CD4-positive, CD25-positive, alpha-beta regulatory T cell (primary cell): ENCODE measurements around the gene S100A9. TPM values are rescaled to one million over a fixed set of nuclear protein-coding genes. Genes with fewer than 3 reads are reported as not detected.
"Not testable (repeated sequence)": the region's sequence is repeated elsewhere in the genome, so short reads cannot be mapped to it uniquely, and the experiment has no call there.

Source experiments
- ATAC-seq, 2 donors: fragments of 150-1000 bp; cut with Tn5 transposase; one replicate each; pipeline ENCODE4 v1.10.0; 2021; ENCODE audit warnings: low read depth in 2 of 2, moderate number of reproducible peaks in 2 of 2, moderate library complexity in 1 of 2
- DNase-seq, 3 donors: peaks; one replicate each; pipeline versions ENCODE4 v3.0.0 to v3.0.0-alpha.2; 2012 to 2022; ENCODE audit warnings: mixed read lengths in 1 of 3
- H3K27ac ChIP-seq: one replicate; pipeline ENCODE4 v1.7.0; 2013; ENCODE audit warnings: mild to moderate bottlenecking, low read length; ENCODE audit not compliant: insufficient read depth, poor library complexity, severe bottlenecking
- H3K27me3 ChIP-seq: one replicate; pipeline ENCODE4 v1.7.0; 2013; ENCODE audit warnings: low read length; ENCODE audit not compliant: control insufficient read depth, insufficient read depth
- H3K36me3 ChIP-seq: one replicate; pipeline ENCODE4 v1.7.0; 2013; ENCODE audit warnings: mild to moderate bottlenecking, low read length, moderate library complexity; ENCODE audit not compliant: control insufficient read depth, insufficient read depth
- H3K4me1 ChIP-seq: 2 replicates; pipeline ENCODE4 v1.7.0; 2013; ENCODE audit warnings: mild to moderate bottlenecking, low read length; ENCODE audit not compliant: insufficient read depth, control insufficient read depth, poor library complexity, severe bottlenecking
- H3K4me3 ChIP-seq: one replicate; pipeline ENCODE4 v1.7.0; 2013; ENCODE audit warnings: low read depth, mild to moderate bottlenecking, low read length, moderate library complexity
- H3K9me3 ChIP-seq, 2 experiments: 1 replicate in 1 of 2; 2 replicates in 1 of 2; pipeline ENCODE4 v1.7.0; 2013; ENCODE audit warnings: low read length in 2 of 2, mild to moderate bottlenecking in 1 of 2, moderate library complexity in 1 of 2; ENCODE audit not compliant: control insufficient read depth in 2 of 2
- H3K27ac Mint-ChIP-seq, 3 donors: one replicate each; pipeline ENCODE4 v1.8.0; 2020 to 2022; ENCODE audit warnings: mild to moderate bottlenecking in 3 of 3, mixed read lengths in 3 of 3, moderate library complexity in 2 of 3
- H3K27me3 Mint-ChIP-seq: one replicate; pipeline ENCODE4 v1.8.0; 2022; ENCODE audit warnings: mild to moderate bottlenecking, mixed read lengths
- H3K36me3 Mint-ChIP-seq: one replicate; pipeline ENCODE4 v1.8.0; 2020; ENCODE audit warnings: mixed read lengths
- H3K4me1 Mint-ChIP-seq, 4 donors: one replicate each; pipeline ENCODE4 v1.8.0; 2020 to 2022; ENCODE audit warnings: mixed read lengths in 4 of 4, mild to moderate bottlenecking in 1 of 4
- H3K4me3 Mint-ChIP-seq, 4 donors: one replicate each; pipeline ENCODE4 v1.8.0; 2020 to 2022; ENCODE audit warnings: mild to moderate bottlenecking in 4 of 4, mixed read lengths in 4 of 4, moderate library complexity in 3 of 4
- H3K9me3 Mint-ChIP-seq, 7 donors: one replicate each; pipeline ENCODE4 v1.8.0; 2020 to 2022; ENCODE audit warnings: mixed read lengths in 7 of 7, mild to moderate bottlenecking in 3 of 7, moderate library complexity in 2 of 7
- polyA plus RNA-seq, 4 donors: library from polyadenylated mRNA; unstranded; fragments of 300-500 nt; fragmentation: Illumina TruSeq; gene quantifications; one replicate each; pipeline ENCODE4 v1.2.3, GENCODE V29; 2021
- total RNA-seq: library from RNA; stranded (reverse); gene quantifications from one replicate; pipeline ENCODE4 v1.2.3, GENCODE V29; 2022

The S100A9 gene
- total RNA-seq (not detected), polyA plus RNA-seq (10 to 100 TPM in 2 of 4 donors, 1 to 10 TPM in 1, under 1 TPM in 1; 0.96 to 37.6 (median 8.6) TPM)

DNA sequence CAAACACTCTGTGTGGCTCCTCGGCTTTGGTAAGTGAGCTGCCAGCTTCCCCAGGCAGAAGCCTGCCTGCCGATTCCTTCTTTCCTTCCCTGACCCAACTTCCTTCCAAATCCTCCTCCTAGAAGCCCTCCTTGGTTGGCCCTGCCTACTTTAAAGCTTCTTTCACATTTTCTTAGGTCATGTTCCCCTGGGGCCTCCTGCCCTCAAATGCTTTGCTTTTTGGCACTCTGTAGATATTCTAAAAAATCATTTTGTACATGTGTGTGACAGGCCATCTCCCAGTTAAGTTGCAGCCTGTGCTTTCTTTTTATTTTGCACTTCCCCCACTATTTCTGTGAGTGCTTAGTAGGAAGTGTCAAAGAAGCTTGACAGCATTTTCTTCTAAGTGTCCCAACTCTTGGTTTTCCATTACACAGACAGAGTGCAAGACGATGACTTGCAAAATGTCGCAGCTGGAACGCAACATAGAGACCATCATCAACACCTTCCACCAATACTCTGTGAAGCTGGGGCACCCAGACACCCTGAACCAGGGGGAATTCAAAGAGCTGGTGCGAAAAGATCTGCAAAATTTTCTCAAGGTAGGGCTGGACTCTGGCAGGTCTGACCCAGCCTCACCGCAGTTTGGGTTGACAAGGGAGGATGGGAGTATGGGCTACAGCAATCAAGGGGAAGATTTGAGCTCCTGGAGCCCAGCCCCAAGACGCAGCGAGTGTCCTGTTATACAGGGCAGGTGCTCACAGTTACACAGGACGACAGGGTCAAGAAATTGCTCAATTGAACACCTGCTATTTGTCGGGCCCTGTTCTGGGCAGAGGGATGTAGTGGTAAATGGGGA is at the start of gene S100A9:
S100A9 (plus strand) TSS at position 2 of the 838 bp plus-strand sequence; CDS start at position 432, 430 bp downstream.
- Histone ChIP-seq H3K4me1 (peaks cover 6% of the 10 kb centered on the region), H3K4me3 (no peak within 1 kb of the TSS)

GRCh38 chr1:153308540-153308939 is 49.1 kb upstream of the S100A9 start:
- Mint-ChIP-seq H3K4me3 (no peak overlapping the region), H3K4me1 (peaks cover 0 to 2% (median 0%) of the 10 kb centered on the region in 4 donors), H3K36me3 (no peaks in the 10 kb centered on the region), H3K9me3 (peaks cover 0 to 3% (median 0%) of the 10 kb centered on the region in 7 donors), H3K27me3 (peaks cover 11% of the 10 kb centered on the region), H3K27ac (no peak overlapping the region)
- DNase-seq (no peak), ATAC-seq (no peak)
- Histone ChIP-seq H3K27me3 (peaks cover 1% of the 10 kb centered on the region), H3K4me3 (no peak overlapping the region), H3K27ac (no peak overlapping the region), H3K9me3 (no peaks in the 10 kb centered on the region), H3K36me3 (no peaks in the 10 kb centered on the region), H3K4me1 (no peaks in the 10 kb centered on the region)

More for the DNA sequence above, at the start of gene S100A9:
- no peaks in the 10 kb centered on the region for H3K27me3 ChIP-seq
- Mint-ChIP-seq H3K9me3 (peaks cover 0 to 1% (median 0%) of the 10 kb centered on the region in 7 donors), H3K27me3 (peaks cover 4% of the 10 kb centered on the region), H3K4me1 (peaks cover 0 to 13% (median 3%) of the 10 kb centered on the region in 4 donors), H3K4me3 (peak within 1 kb of the TSS in 1 of 4 donors; percentile 54), H3K27ac (peak within 1 kb of the TSS in 1 of 3 donors; percentile 71), H3K36me3 (no peaks in the 10 kb centered on the region)
- no peaks in the 10 kb centered on the region for H3K36me3 ChIP-seq
- no peak for DNase-seq
- H3K9me3 ChIP-seq, result no peaks in the 10 kb centered on the region
- no peak within 1 kb of the TSS for H3K27ac ChIP-seq
- no peak for ATAC-seq

DNA sequence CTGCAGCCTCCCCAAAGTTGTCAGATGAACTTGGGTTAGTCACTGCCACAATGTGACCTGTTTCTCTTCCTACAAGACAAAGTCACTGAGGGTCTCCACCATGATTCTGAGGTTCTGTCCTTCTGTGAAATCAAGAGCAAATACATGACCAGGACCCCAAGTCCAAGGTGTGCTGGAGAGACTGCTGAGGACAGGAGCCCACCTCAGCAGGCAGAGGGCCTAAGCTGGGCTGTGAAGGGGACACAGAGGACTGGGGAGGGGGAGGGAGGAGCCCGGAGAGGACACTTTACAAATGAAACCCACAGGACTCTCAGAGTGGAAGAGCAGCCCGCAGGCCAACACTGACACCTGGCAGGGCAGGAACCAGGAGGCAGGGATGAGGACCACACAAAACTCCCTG is 48.2 kb upstream of the S100A9 start:
- H3K9me3 ChIP-seq, result no peaks in the 10 kb centered on the region
- no peak overlapping the region for H3K4me3 ChIP-seq
- Mint-ChIP-seq H3K9me3 (peaks cover 0 to 3% (median 0%) of the 10 kb centered on the region in 7 donors), H3K36me3 (no peaks in the 10 kb centered on the region), H3K27me3 (peaks cover 7% of the 10 kb centered on the region), H3K27ac (no peak overlapping the region), H3K4me3 (no peak overlapping the region), H3K4me1 (peaks cover 0 to 2% (median 0%) of the 10 kb centered on the region in 4 donors)
- H3K27me3 ChIP-seq, result no peaks in the 10 kb centered on the region
- DNase-seq, result no peak
- no peak for ATAC-seq
- no peaks in the 10 kb centered on the region for H3K36me3 ChIP-seq
- H3K4me1 ChIP-seq, result no peaks in the 10 kb centered on the region
- H3K27ac ChIP-seq, result no peak overlapping the region

DNA sequence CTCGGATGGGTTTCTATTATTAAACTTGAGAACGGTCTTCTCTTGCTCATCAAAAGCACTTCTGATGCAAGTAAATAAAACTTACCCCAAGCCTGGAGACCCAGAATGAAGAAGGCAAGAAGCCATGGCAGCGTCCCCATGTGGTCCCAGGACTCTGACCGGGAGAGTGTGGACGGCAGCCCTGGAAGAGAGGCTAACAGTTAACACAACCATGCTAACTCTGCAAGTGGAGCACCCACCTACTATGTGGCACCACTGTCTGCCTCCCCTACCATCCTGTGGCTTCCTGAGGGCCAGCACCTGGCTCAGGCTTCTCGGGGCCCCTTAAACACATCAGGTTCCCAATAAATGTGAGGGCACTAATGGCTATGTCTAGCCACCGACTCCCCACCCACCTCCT is 47.1 kb upstream of the S100A9 start:
- ATAC-seq, result no peak
- peaks cover 7% of the 10 kb centered on the region for H3K27me3 Mint-ChIP-seq
- no peak overlapping the region for H3K27ac ChIP-seq
- H3K4me3 ChIP-seq, result no peak overlapping the region
- no peaks in the 10 kb centered on the region for H3K27me3 ChIP-seq
- no peak for DNase-seq
- H3K36me3 Mint-ChIP-seq, result no peaks in the 10 kb centered on the region
- peaks cover 0 to 2% (median 0%) of the 10 kb centered on the region in 4 donors for H3K4me1 Mint-ChIP-seq
- H3K27ac Mint-ChIP-seq, result no peak overlapping the region
- H3K9me3 Mint-ChIP-seq, result peaks cover 0 to 4% (median 0%) of the 10 kb centered on the region in 7 donors
- no peaks in the 10 kb centered on the region for H3K4me1 ChIP-seq
- no peaks in the 10 kb centered on the region for H3K36me3 ChIP-seq
- H3K9me3 ChIP-seq, result no peaks in the 10 kb centered on the region
- H3K4me3 Mint-ChIP-seq, result no peak overlapping the region

- H3K27ac Mint-ChIP-seq, result peak within 1 kb of the TSS in 1 of 3 donors; percentile 39
- Histone ChIP-seq H3K4me1 (no peaks in the 10 kb centered on the region), H3K27ac (no peak within 1 kb of the TSS), H3K36me3 (no peaks in the 10 kb centered on the region), H3K9me3 (no peaks in the 10 kb centered on the region), H3K4me3 (no peak within 1 kb of the TSS), H3K27me3 (no peaks in the 10 kb centered on the region)
- DNase-seq (no peak), ATAC-seq (no peak)
- H3K4me1 Mint-ChIP-seq, result peaks cover 0 to 2% (median 0%) of the 10 kb centered on the region in 4 donors
- no peaks in the 10 kb centered on the region for H3K36me3 Mint-ChIP-seq
- peaks cover 0 to 6% (median 2%) of the 10 kb centered on the region in 7 donors for H3K9me3 Mint-ChIP-seq
- peaks cover 7% of the 10 kb centered on the region for H3K27me3 Mint-ChIP-seq
- H3K4me3 Mint-ChIP-seq, result no peak within 1 kb of the TSS
Observed at GRCh38 chr1:153312570-153313186, 45.0 kb upstream of the S100A9 start, which contains the start of gene PGLYRP3. TSS of gene PGLYRP3 (minus strand) at chr1:153312952. CDS start at chr1:153310665, 2,287 bp downstream.

DNA sequence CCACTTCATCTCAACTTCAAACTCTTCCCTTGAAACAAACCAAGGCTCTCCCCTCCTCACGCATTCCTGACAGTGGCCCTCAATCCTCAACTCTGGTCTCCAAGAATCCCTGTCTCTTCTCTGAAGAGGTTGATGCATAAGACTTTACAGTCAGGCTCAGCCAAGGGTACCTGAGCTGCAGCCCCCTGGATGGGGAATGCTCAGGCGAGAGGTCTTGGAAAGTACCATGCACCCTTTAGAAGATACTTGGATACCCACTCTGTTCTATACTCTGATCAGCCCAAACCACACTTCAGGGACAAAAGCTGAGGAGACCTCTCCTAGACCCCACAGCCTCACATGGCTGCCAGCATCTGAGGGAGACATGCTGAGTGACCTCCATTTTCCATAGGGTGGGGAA is 44.4 kb upstream of the S100A9 start:
- no peaks in the 10 kb centered on the region for H3K36me3 Mint-ChIP-seq
- no peak overlapping the region for H3K27ac Mint-ChIP-seq
- H3K4me1 ChIP-seq, result no peaks in the 10 kb centered on the region
- H3K27me3 ChIP-seq, result no peaks in the 10 kb centered on the region
- no peaks in the 10 kb centered on the region for H3K36me3 ChIP-seq
- H3K4me1 Mint-ChIP-seq, result peaks cover 0 to 2% (median 0%) of the 10 kb centered on the region in 4 donors
- peaks cover 0 to 6% (median 2%) of the 10 kb centered on the region in 7 donors for H3K9me3 Mint-ChIP-seq
- no peak overlapping the region for H3K4me3 Mint-ChIP-seq
- ATAC-seq (no peak), DNase-seq (no peak)
- peaks cover 7% of the 10 kb centered on the region for H3K27me3 Mint-ChIP-seq
- no peak overlapping the region for H3K27ac ChIP-seq
- H3K9me3 ChIP-seq, result no peaks in the 10 kb centered on the region
- H3K4me3 ChIP-seq, result no peak overlapping the region

DNA sequence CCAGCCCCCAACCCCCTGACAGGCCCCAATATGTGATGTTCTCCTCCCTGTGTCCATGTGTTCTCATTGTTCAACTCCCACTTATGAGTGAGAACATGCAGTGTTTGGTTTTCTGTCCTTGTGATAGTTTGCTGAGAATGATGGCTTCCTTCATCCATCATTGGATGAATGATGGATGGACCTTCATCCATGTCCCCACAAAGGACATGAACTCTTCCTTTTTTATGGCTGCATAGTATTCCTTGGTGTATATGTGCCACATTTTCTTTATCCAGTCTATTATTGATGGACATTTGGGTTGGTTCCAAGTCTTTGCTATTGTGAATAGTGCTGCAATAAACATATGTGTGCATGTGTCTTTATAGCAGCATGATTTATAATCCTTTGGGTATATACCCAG is 43.3 kb upstream of the S100A9 start:
- not testable (repeated sequence) for H3K27ac ChIP-seq, H3K27ac Mint-ChIP-seq, H3K27me3 ChIP-seq, H3K4me3 ChIP-seq, H3K36me3 Mint-ChIP-seq, ATAC-seq, DNase-seq, H3K4me1 ChIP-seq, H3K36me3 ChIP-seq, H3K9me3 ChIP-seq, H3K4me1 Mint-ChIP-seq, H3K27me3 Mint-ChIP-seq, H3K4me3 Mint-ChIP-seq, H3K9me3 Mint-ChIP-seq
